IMR-90 (cell line): Measurements from ENCODE around the gene DRD2.

Source experiments
- BHLHE40 ChIP-seq: fragments of 150-350 bp; IDR thresholded peaks from 2 replicates; pipeline ENCODE4 v1.6.1; 2016; ENCODE audit warnings: mild to moderate bottlenecking, low read depth, low read length
- CEBPB ChIP-seq: IDR thresholded peaks from 2 replicates; pipeline ENCODE4 v1.6.1; 2012; ENCODE audit warnings: low read depth, low read length, improper control_type of control experiment
- CHD1 ChIP-seq: IDR thresholded peaks from 2 replicates; pipeline ENCODE4 v1.6.1; 2012; ENCODE audit warnings: low read depth, low read length, improper control_type of control experiment
- CTCF ChIP-seq: conservative IDR thresholded peaks from 2 replicates; pipeline ENCODE4 v1.5.1; 2012; ENCODE audit warnings: mild to moderate bottlenecking, low read depth, low read length, improper control_type of control experiment
- MAFK ChIP-seq: IDR thresholded peaks from 2 replicates; pipeline ENCODE4 v1.6.1; 2012; ENCODE audit warnings: low read depth, low read length, improper control_type of control experiment
- MAZ ChIP-seq: IDR thresholded peaks from 2 replicates; pipeline ENCODE4 v1.6.1; 2012; ENCODE audit warnings: low read depth, mild to moderate bottlenecking, low read length, improper control_type of control experiment, moderate library complexity, borderline replicate concordance
- MXI1 ChIP-seq: IDR thresholded peaks from 2 replicates; pipeline ENCODE4 v1.6.1; 2012; ENCODE audit warnings: low read depth, mild to moderate bottlenecking, low read length, moderate library complexity, borderline replicate concordance
- NFE2L2 ChIP-seq: fragments of 150-350 bp; IDR thresholded peaks from 2 replicates; pipeline ENCODE4 v1.6.1; 2016; ENCODE audit warnings: low read depth, mild to moderate bottlenecking, low read length
- POLR2A ChIP-seq: IDR thresholded peaks from 2 replicates; pipeline ENCODE4 v1.6.1; 2012; ENCODE audit warnings: mild to moderate bottlenecking, low read depth, low read length
- RAD21 ChIP-seq: IDR thresholded peaks from 2 replicates; pipeline ENCODE4 v1.6.1; 2012; ENCODE audit warnings: low read length, improper control_type of control experiment
- RCOR1 ChIP-seq: IDR thresholded peaks from 2 replicates; pipeline ENCODE4 v1.6.1; 2012; ENCODE audit warnings: mild to moderate bottlenecking, low read length, improper control_type of control experiment; ENCODE audit not compliant: insufficient replicate concordance
- RFX5 ChIP-seq: IDR thresholded peaks from 2 replicates; pipeline ENCODE4 v1.8.0; 2012; ENCODE audit warnings: low read depth, mild to moderate bottlenecking, low read length, moderate library complexity
- SMC3 ChIP-seq: fragments of 150-350 bp; IDR thresholded peaks from 2 replicates; pipeline ENCODE4 v1.6.1; 2016; ENCODE audit warnings: low read depth, mild to moderate bottlenecking, antibody characterized with exemption, low read length, moderate library complexity
- TF ChIP-seq, protein P1 (sequence below): fragments of 150-350 bp; IDR thresholded peaks from 2 replicates; pipeline ENCODE4 v1.6.1; 2017; ENCODE audit warnings: mild to moderate bottlenecking, antibody characterized with exemption, low read length, low read depth

DNA sequence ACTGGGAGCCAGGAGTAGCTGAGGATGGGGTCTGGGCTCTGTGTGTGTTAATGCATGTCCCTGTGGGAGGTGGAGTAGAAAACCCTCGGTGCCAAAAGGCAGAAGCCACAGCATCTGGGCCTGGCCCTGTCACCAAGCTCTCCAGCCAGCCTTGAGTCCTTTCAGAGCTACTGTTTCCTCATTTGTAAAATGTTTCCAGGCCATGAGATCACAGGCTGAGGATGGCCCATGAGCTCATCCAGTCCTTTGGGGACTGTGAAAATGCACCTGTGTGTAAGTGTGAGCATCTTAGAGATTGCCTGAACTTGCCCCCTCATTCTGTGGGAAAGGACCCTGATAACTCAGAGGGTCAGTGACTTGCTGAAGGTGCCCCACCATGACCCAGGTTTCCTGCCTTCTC, 78.5 kb downstream of the DRD2 start:
- TF ChIP-seq POLR2A, result no peak
- no peak for TF ChIP-seq CTCF
- no peak for TF ChIP-seq RAD21
- TF ChIP-seq BHLHE40, result no peak
- TF ChIP-seq CEBPB, result no peak
- TF ChIP-seq MAZ, result no peak
- TF ChIP-seq RCOR1, result no peak
- TF ChIP-seq RFX5, result no peak
- TF ChIP-seq, protein P1, sequence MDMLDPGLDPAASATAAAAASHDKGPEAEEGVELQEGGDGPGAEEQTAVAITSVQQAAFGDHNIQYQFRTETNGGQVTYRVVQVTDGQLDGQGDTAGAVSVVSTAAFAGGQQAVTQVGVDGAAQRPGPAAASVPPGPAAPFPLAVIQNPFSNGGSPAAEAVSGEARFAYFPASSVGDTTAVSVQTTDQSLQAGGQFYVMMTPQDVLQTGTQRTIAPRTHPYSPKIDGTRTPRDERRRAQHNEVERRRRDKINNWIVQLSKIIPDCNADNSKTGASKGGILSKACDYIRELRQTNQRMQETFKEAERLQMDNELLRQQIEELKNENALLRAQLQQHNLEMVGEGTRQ, result no peak
- TF ChIP-seq CHD1, result no peak
- TF ChIP-seq MXI1, result no peak
- no peak for TF ChIP-seq SMC3
- TF ChIP-seq NFE2L2, result no peak
- no peak for TF ChIP-seq MAFK
